ENCODE results near the gene GUCA2B.

GUCA2B gene

GRCh38 chr1:42143896-42144710, 9.1 kb upstream of the GUCA2B start:
- no peak for DNase-seq

- DNase-seq: no peak
Measured at GRCh38 chr1:42144711-42145388, 8.4 kb upstream of the GUCA2B start.

- DNase-seq: no peak
Measured at GRCh38 chr1:42145389-42145716, 7.9 kb upstream of the GUCA2B start.

GRCh38 chr1:42145764-42146625, 7.2 kb upstream of the GUCA2B start:
- DNase-seq: no peak

GRCh38 chr1:42146626-42147320, 6.4 kb upstream of the GUCA2B start:
- DNase-seq: peak; percentile 55 to 68

GRCh38 chr1:42148166-42148565, 5.0 kb upstream of the GUCA2B start:
- DNase-seq: no peak

GRCh38 chr1:42150651-42151050, 2.6 kb upstream of the GUCA2B start:
- DNase-seq: no peak

- DNase-seq: no peak
Measured at GRCh38 chr1:42152119-42152518, 1.1 kb upstream of the GUCA2B start.

GRCh38 chr1:42153624-42154023, 414 bp downstream of the GUCA2B start:
- no peak for DNase-seq

- DNase-seq: no peak
Measured at GRCh38 chr1:42154685-42155084, 1.5 kb downstream of the GUCA2B start.

GRCh38 chr1:42155362-42155761, 2.2 kb downstream of the GUCA2B start:
- DNase-seq: no peak

- peak in 1 of 2 donors; percentile 14 for DNase-seq
Measured at GRCh38 chr1:42157667-42158066, 4.5 kb downstream of the GUCA2B start.

- DNase-seq: no peak
Measured at GRCh38 chr1:42158189-42158588, 5.0 kb downstream of the GUCA2B start.

- DNase-seq: no peak
Measured at GRCh38 chr1:42162181-42162580, 9.0 kb downstream of the GUCA2B start.

- no peak for DNase-seq
Measured at GRCh38 chr1:42163114-42163513, 9.9 kb downstream of the GUCA2B start.

GRCh38 chr1:42163536-42164503, 10.6 kb downstream of the GUCA2B start:
- no peak for DNase-seq

GRCh38 chr1:42164551-42165420, 11.6 kb downstream of the GUCA2B start, which contains the start of gene GUCA2A:
Gene GUCA2A (minus strand): TSS chr1:42164745. CDS start chr1:42164712, 33 bp downstream.
- no peak for DNase-seq

GRCh38 chr1:42165511-42166210, 12.5 kb downstream of the GUCA2B start:
- no peak for DNase-seq

GRCh38 chr1:42167611-42168390, 14.6 kb downstream of the GUCA2B start:
- DNase-seq: no peak

All from CD4-positive, alpha-beta T cell treated with Interleukin-1 beta for 1 hour (primary cell).